H9 (cell line): ENCODE measurements around the gene CNBP. TPM values are rescaled to one million over a fixed set of nuclear protein-coding genes. Genes with fewer than 3 reads are reported as not detected.
A peak's percentile ranks its signal among the peaks of the same experiment; 100 is the strongest.

ENCODE experiments used
- DNase-seq: peaks from one replicate; pipeline ENCODE4 v3.0.0-alpha.2; 2017
- H2AFZ ChIP-seq: one replicate; pipeline ENCODE4 v1.6.1; 2013; ENCODE audit warnings: mild to moderate bottlenecking, low read length, control low read depth, moderate library complexity
- H2AK5ac ChIP-seq: 2 replicates; pipeline ENCODE4 v1.6.1; 2013; ENCODE audit warnings: low read length, control low read depth, mixed read lengths; ENCODE audit not compliant: insufficient read length
- H2BK120ac ChIP-seq: one replicate; pipeline ENCODE4 v1.6.1; 2013; ENCODE audit warnings: low read depth, mild to moderate bottlenecking, low read length, control low read depth, inconsistent platforms; ENCODE audit not compliant: poor library complexity, severe bottlenecking
- H2BK12ac ChIP-seq: 2 replicates; pipeline ENCODE4 v1.6.1; 2013; ENCODE audit warnings: low read length, control low read depth, mixed read lengths, low read depth; ENCODE audit not compliant: insufficient read length
- H2BK15ac ChIP-seq: 2 replicates; pipeline ENCODE4 v1.6.1; 2013; ENCODE audit warnings: low read depth, low read length, control low read depth
- H2BK20ac ChIP-seq: one replicate; pipeline ENCODE4 v1.6.1; 2013; ENCODE audit warnings: low read depth, mild to moderate bottlenecking, low read length, control low read depth, inconsistent platforms; ENCODE audit not compliant: poor library complexity, severe bottlenecking
- H2BK5ac ChIP-seq: 2 replicates; pipeline ENCODE4 v1.6.1; 2013; ENCODE audit warnings: low read length, control low read depth, mixed read lengths; ENCODE audit not compliant: insufficient read length
- H3K14ac ChIP-seq: 2 replicates; pipeline ENCODE4 v1.6.1; 2013; ENCODE audit warnings: low read length, control low read depth; ENCODE audit not compliant: insufficient read depth
- H3K18ac ChIP-seq: 2 replicates; pipeline ENCODE4 v1.6.1; 2013; ENCODE audit warnings: low read depth, mild to moderate bottlenecking, mixed read lengths, low read length, control low read depth; ENCODE audit not compliant: insufficient read length
- H3K23ac ChIP-seq: 2 replicates; pipeline ENCODE4 v1.6.1; 2013; ENCODE audit warnings: low read length, control low read depth, mixed read lengths, low read depth; ENCODE audit not compliant: insufficient read length
- H3K23me2 ChIP-seq: 2 replicates; pipeline ENCODE4 v1.6.1; 2013; ENCODE audit warnings: low read depth, mild to moderate bottlenecking, mixed read lengths, low read length, control low read depth; ENCODE audit not compliant: insufficient read length, poor library complexity, severe bottlenecking
- H3K27ac ChIP-seq: 2 replicates; pipeline ENCODE4 v1.5.1; 2013; ENCODE audit warnings: low read length, control low read depth, mixed read lengths, low read depth; ENCODE audit not compliant: insufficient read length
- H3K27me3 ChIP-seq: 2 replicates; pipeline ENCODE4 v1.6.1; 2013; ENCODE audit warnings: low read length, control low read depth, inconsistent platforms; ENCODE audit not compliant: insufficient read depth
- H3K4ac ChIP-seq: 2 replicates; pipeline ENCODE4 v1.6.1; 2013; ENCODE audit warnings: low read depth, mild to moderate bottlenecking, control low read depth, inconsistent platforms, low read length, moderate library complexity
- H3K4me1 ChIP-seq: 2 replicates; pipeline ENCODE4 v1.6.1; 2013; ENCODE audit warnings: low read length, control low read depth, inconsistent platforms; ENCODE audit not compliant: insufficient read depth
- H3K4me2 ChIP-seq: 2 replicates; pipeline ENCODE4 v1.6.1; 2013; ENCODE audit warnings: low read length, control low read depth, mixed read lengths; ENCODE audit not compliant: insufficient read length, insufficient read depth
- H3K56ac ChIP-seq: 2 replicates; pipeline ENCODE4 v1.6.1; 2013; ENCODE audit warnings: low read depth, mild to moderate bottlenecking, mixed read lengths, low read length, control low read depth; ENCODE audit not compliant: insufficient read length
- H3K79me1 ChIP-seq: 2 replicates; pipeline ENCODE4 v1.6.1; 2013; ENCODE audit warnings: low read depth, mild to moderate bottlenecking, moderate library complexity, low read length, control low read depth, inconsistent platforms; ENCODE audit not compliant: insufficient read depth, poor library complexity, severe bottlenecking
- H3K79me2 ChIP-seq: 2 replicates; pipeline ENCODE4 v1.6.1; 2013; ENCODE audit warnings: low read length, control low read depth, inconsistent platforms; ENCODE audit not compliant: insufficient read depth
- H3K9ac ChIP-seq: 2 replicates; pipeline ENCODE4 v1.6.1; 2013; ENCODE audit warnings: low read length, control low read depth, mixed read lengths; ENCODE audit not compliant: insufficient read length; ENCODE audit errors: extremely low read depth
- H3K9me3 ChIP-seq: one replicate; pipeline ENCODE4 v1.6.1; 2013; ENCODE audit warnings: low read depth, low read length, inconsistent platforms; ENCODE audit not compliant: control insufficient read depth
- H3T11ph ChIP-seq: one replicate; pipeline ENCODE4 v1.6.1; 2013; ENCODE audit warnings: mild to moderate bottlenecking, low read length, control low read depth, inconsistent platforms
- H4K20me1 ChIP-seq: one replicate; pipeline ENCODE4 v1.6.1; 2013; ENCODE audit not compliant: control insufficient read depth, insufficient read length, insufficient read depth
- H4K5ac ChIP-seq: 2 replicates; pipeline ENCODE4 v1.6.1; 2013; ENCODE audit warnings: low read depth, mild to moderate bottlenecking, mixed read lengths, low read length, control low read depth; ENCODE audit not compliant: insufficient read length
- H4K8ac ChIP-seq: replicated peaks from 2 replicates; pipeline ENCODE4 v1.6.1; 2013; ENCODE audit warnings: low read length, control low read depth, mixed read lengths, low read depth; ENCODE audit not compliant: insufficient read length
- H4K91ac ChIP-seq: 2 replicates; pipeline ENCODE4 v1.6.1; 2013; ENCODE audit warnings: low read depth, mild to moderate bottlenecking, moderate library complexity, mixed read lengths, low read length, control low read depth; ENCODE audit not compliant: insufficient read length
- H3K27ac Mint-ChIP-seq, 3 experiments: 2 replicates in 2 of 3; 3 replicates in 1 of 3; pipeline ENCODE4 v1.8.0; 2020 to 2021; ENCODE audit warnings: mixed read lengths in 3 of 3, mild to moderate bottlenecking in 1 of 3, moderate library complexity in 1 of 3
- H3K27me3 Mint-ChIP-seq: 2 replicates; pipeline ENCODE4 v1.8.0; 2021; ENCODE audit warnings: low read depth, mild to moderate bottlenecking, moderate library complexity, mixed read lengths
- H3K36me3 Mint-ChIP-seq, 3 experiments: 2 replicates in 2 of 3; 3 replicates in 1 of 3; pipeline ENCODE4 v1.8.0; 2020 to 2021; ENCODE audit warnings: low read depth in 3 of 3, mixed read lengths in 3 of 3; ENCODE audit not compliant: insufficient read depth in 1 of 3
- H3K4me1 Mint-ChIP-seq, 2 experiments: 2 replicates each; pipeline ENCODE4 v1.8.0; 2020; ENCODE audit warnings: mixed read lengths in 2 of 2
- H3K4me3 Mint-ChIP-seq, 2 experiments: 2 replicates in 1 of 2; 3 replicates in 1 of 2; pipeline ENCODE4 v1.8.0; 2020 to 2021; ENCODE audit warnings: mild to moderate bottlenecking in 2 of 2, mixed read lengths in 2 of 2, moderate library complexity in 1 of 2
- H3K9me3 Mint-ChIP-seq, 2 experiments: 2 replicates in 1 of 2; 3 replicates in 1 of 2; pipeline ENCODE4 v1.8.0; 2020; ENCODE audit warnings: mild to moderate bottlenecking in 2 of 2, mixed read lengths in 2 of 2, moderate library complexity in 1 of 2
- WGBS: extraction: QIAGEN DNeasy Blood & Tissue Kit; methylation state at CpG from one replicate; pipeline ENCODE4 v1.1.7; 2013; ENCODE audit warnings: missing lambda C conversion rate, low lambda C conversion rate, mixed read lengths; ENCODE audit not compliant: insufficient read length; ENCODE audit errors: extremely low coverage; 5-methylcytosine and 5-hydroxymethylcytosine counted together
- total RNA-seq: library from RNA; stranded (reverse); gene quantifications from 2 replicates; pipeline ENCODE4 v1.2.1, GENCODE V29; 2021
- TF ChIP-seq, protein P1 (sequence below): fragments of 200-600 bp; sonication (generic); conservative IDR thresholded peaks from 3 replicates; pipeline ENCODE4 v1.8.0; 2021; ENCODE audit warnings: antibody characterized with exemption, mild to moderate bottlenecking

The CNBP gene
- total RNA-seq, 1 experiment from 2014 or later = 433 TPM

DNA sequence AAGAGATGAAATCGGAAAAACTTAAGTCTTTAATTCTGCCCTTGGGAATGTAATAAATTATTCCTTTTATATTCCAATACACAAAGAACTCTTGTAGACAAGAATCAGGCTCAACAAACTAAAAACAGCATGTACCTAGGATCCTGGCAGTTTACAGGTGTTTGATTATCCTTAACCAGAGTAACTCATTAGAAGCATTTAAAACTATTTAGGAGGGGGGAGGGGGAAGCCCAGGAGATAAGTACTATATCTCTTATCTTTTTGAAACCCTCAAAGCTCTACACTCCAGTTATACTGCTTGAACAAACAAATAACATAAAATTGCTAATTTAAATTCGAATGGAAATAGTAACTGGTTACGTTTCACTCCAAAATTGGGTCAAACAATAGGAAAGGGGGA lies 1.9 kb downstream of the CNBP start:
- H3K56ac ChIP-seq = no peak overlapping the region
- Mint-ChIP-seq H3K4me3 (peak overlapping the region; percentile 94 to 98), H3K36me3 (peaks cover 33 to 50% (median 47%) of the 10 kb centered on the region in 3 experiments), H3K4me1 (peaks cover 27 to 28% of the 10 kb centered on the region in 2 experiments), H3K9me3 (no peaks in the 10 kb centered on the region), H3K27ac (peak overlapping the region; percentile 85 to 100 (median 95); a peak in 5 of 7 replicates), H3K27me3 (no peaks in the 10 kb centered on the region)
- no peak overlapping the region for H3K14ac ChIP-seq
- no peaks in the 10 kb centered on the region for H3K27me3 ChIP-seq
- no peak overlapping the region for H4K5ac ChIP-seq
- TF ChIP-seq, protein P1, sequence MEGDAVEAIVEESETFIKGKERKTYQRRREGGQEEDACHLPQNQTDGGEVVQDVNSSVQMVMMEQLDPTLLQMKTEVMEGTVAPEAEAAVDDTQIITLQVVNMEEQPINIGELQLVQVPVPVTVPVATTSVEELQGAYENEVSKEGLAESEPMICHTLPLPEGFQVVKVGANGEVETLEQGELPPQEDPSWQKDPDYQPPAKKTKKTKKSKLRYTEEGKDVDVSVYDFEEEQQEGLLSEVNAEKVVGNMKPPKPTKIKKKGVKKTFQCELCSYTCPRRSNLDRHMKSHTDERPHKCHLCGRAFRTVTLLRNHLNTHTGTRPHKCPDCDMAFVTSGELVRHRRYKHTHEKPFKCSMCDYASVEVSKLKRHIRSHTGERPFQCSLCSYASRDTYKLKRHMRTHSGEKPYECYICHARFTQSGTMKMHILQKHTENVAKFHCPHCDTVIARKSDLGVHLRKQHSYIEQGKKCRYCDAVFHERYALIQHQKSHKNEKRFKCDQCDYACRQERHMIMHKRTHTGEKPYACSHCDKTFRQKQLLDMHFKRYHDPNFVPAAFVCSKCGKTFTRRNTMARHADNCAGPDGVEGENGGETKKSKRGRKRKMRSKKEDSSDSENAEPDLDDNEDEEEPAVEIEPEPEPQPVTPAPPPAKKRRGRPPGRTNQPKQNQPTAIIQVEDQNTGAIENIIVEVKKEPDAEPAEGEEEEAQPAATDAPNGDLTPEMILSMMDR = no peak
- DNase-seq = no peak
- H3K9ac ChIP-seq = peak overlapping the region; percentile 43
- no peak overlapping the region for H4K8ac ChIP-seq
- H2BK5ac ChIP-seq = no peak overlapping the region
- no peak overlapping the region for H2BK12ac ChIP-seq
- H3K4ac ChIP-seq = no peak overlapping the region
- no peaks in the 10 kb centered on the region for H3K4me1 ChIP-seq
- no peak overlapping the region for H2BK120ac ChIP-seq
- H2BK15ac ChIP-seq = no peak overlapping the region
- H3K79me2 ChIP-seq = peaks cover 62% of the 10 kb centered on the region
- H3K9me3 ChIP-seq = no peaks in the 10 kb centered on the region
- H2BK20ac ChIP-seq = no peak overlapping the region
- no peak overlapping the region for H2AK5ac ChIP-seq
- no peak overlapping the region for H3T11ph ChIP-seq
- no peak overlapping the region for H3K27ac ChIP-seq
- no peak overlapping the region for H4K91ac ChIP-seq
- H2AFZ ChIP-seq = no peak overlapping the region
- H3K18ac ChIP-seq = no peak overlapping the region
- peaks cover 11% of the 10 kb centered on the region for H3K23me2 ChIP-seq
- H4K20me1 ChIP-seq = no peaks in the 10 kb centered on the region
- no peaks in the 10 kb centered on the region for H3K79me1 ChIP-seq
- H3K4me2 ChIP-seq = peak overlapping the region; percentile 79
- WGBS = no CpG with 5 or more reads among the region's 3 CpGs
- no peak overlapping the region for H3K23ac ChIP-seq
